Neural progenitor cell (in vitro differentiated cells): Measurements from ENCODE around the gene SRGAP3. TPM values are rescaled to one million over a fixed set of nuclear protein-coding genes. Genes with fewer than 3 reads are reported as not detected.

Source experiments
- DNase-seq: peaks from one replicate; pipeline ENCODE4 v3.0.0-alpha.2; 2016; ENCODE audit warnings: low spot score
- H2AFZ ChIP-seq: fragments of 200-600 bp; sonication (generic); replicated peaks from 2 replicates; pipeline ENCODE4 v1.6.1; 2016; ENCODE audit warnings: antibody characterized with exemption
- H3F3A ChIP-seq: fragments of 200-600 bp; sonication (generic); 2 replicates; pipeline ENCODE4 v1.6.1; 2016; ENCODE audit warnings: antibody characterized with exemption, low read depth
- H3K27ac ChIP-seq: fragments of 200-600 bp; sonication (generic); 2 replicates; pipeline ENCODE4 v1.5.1; 2016; ENCODE audit warnings: mild to moderate bottlenecking
- H3K27me3 ChIP-seq: fragments of 200-600 bp; sonication (generic); 2 replicates; pipeline ENCODE4 v1.6.1; 2016; ENCODE audit warnings: mild to moderate bottlenecking, moderate library complexity
- H3K36me3 ChIP-seq: fragments of 200-600 bp; sonication (generic); 2 replicates; pipeline ENCODE4 v1.5.1; 2016
- H3K4me1 ChIP-seq: fragments of 200-600 bp; sonication (generic); 2 replicates; pipeline ENCODE4 v1.6.1; 2016; ENCODE audit warnings: mixed run types
- H3K4me2 ChIP-seq: fragments of 200-600 bp; sonication (generic); 2 replicates; pipeline ENCODE4 v1.6.1; 2016
- H3K4me3 ChIP-seq: fragments of 200-600 bp; sonication (generic); 2 replicates; pipeline ENCODE4 v1.5.1; 2016
- H3K79me2 ChIP-seq: fragments of 200-600 bp; sonication (generic); 2 replicates; pipeline ENCODE4 v1.6.1; 2016; ENCODE audit warnings: low read depth
- H3K9ac ChIP-seq: fragments of 200-600 bp; sonication (generic); 2 replicates; pipeline ENCODE4 v1.6.1; 2016
- H3K9me3 ChIP-seq: fragments of 200-600 bp; sonication (generic); 2 replicates; pipeline ENCODE4 v1.5.1; 2016; ENCODE audit warnings: low read depth
- H4K20me1 ChIP-seq: fragments of 200-600 bp; sonication (generic); 2 replicates; pipeline ENCODE4 v1.6.1; 2016; ENCODE audit warnings: low read depth
- H3K27ac Mint-ChIP-seq: 3 replicates; pipeline ENCODE4 v1.8.0; 2021; ENCODE audit warnings: mixed read lengths
- H3K27me3 Mint-ChIP-seq: 2 replicates; pipeline ENCODE4 v1.8.0; 2022; ENCODE audit warnings: low read depth, mild to moderate bottlenecking, inconsistent platforms, moderate library complexity, mixed read lengths; ENCODE audit not compliant: insufficient read depth
- H3K36me3 Mint-ChIP-seq: 3 replicates; pipeline ENCODE4 v1.8.0; 2021; ENCODE audit warnings: mixed read lengths
- H3K4me1 Mint-ChIP-seq: 3 replicates; pipeline ENCODE4 v1.8.0; 2021; ENCODE audit warnings: mixed read lengths
- H3K4me3 Mint-ChIP-seq: 3 replicates; pipeline ENCODE4 v1.8.0; 2021; ENCODE audit warnings: mild to moderate bottlenecking, moderate library complexity, mixed read lengths
- H3K9me3 Mint-ChIP-seq: 3 replicates; pipeline ENCODE4 v1.8.0; 2020; ENCODE audit warnings: mixed read lengths
- CTCF ChIP-seq: fragments of 200-600 bp; sonication (generic); IDR thresholded peaks from 2 replicates; pipeline ENCODE4 v1.5.1; 2017; ENCODE audit warnings: antibody characterized with exemption, mild to moderate bottlenecking
- EZH2 ChIP-seq: fragments of 200-600 bp; sonication (generic); IDR thresholded peaks from 2 replicates; pipeline ENCODE4 v1.6.1; 2017; ENCODE audit warnings: antibody characterized with exemption, mild to moderate bottlenecking, moderate library complexity
- EZH2phosphoT487 ChIP-seq: fragments of 200-600 bp; sonication (generic); IDR thresholded peaks from 2 replicates; pipeline ENCODE4 v1.6.1; 2017; ENCODE audit warnings: antibody characterized with exemption
- total RNA-seq: library from RNA; depleted of rRNA; stranded (reverse); fragments of >200 nt; gene quantifications from 2 replicates; pipeline ENCODE4 v1.2.3, GENCODE V29; 2015; ENCODE audit warnings: low replicate concordance

SRGAP3 gene
- total RNA-seq, 1 donor from 2014 or later = 59.3 TPM

GRCh38 chr3:9075762-9076161, 173.7 kb downstream of the SRGAP3 start:
- Mint-ChIP-seq H3K36me3 (peaks cover 27% of the 10 kb centered on the region), H3K9me3 (peaks cover 8% of the 10 kb centered on the region), H3K27ac (no peak overlapping the region), H3K4me1 (peaks cover 43% of the 10 kb centered on the region), H3K4me3 (no peak overlapping the region), H3K27me3 (peaks cover 2% of the 10 kb centered on the region)
- no peak overlapping the region for H3K4me2 ChIP-seq
- H3K36me3 ChIP-seq = no peaks in the 10 kb centered on the region
- H4K20me1 ChIP-seq = no peaks in the 10 kb centered on the region
- no peak overlapping the region for H3K9ac ChIP-seq
- no peaks in the 10 kb centered on the region for H3F3A ChIP-seq
- no peaks in the 10 kb centered on the region for H3K27me3 ChIP-seq
- DNase-seq = no peak
- no peak overlapping the region for H3K4me3 ChIP-seq
- no peaks in the 10 kb centered on the region for H3K79me2 ChIP-seq
- no peak for TF ChIP-seq EZH2phosphoT487
- TF ChIP-seq CTCF = no peak
- TF ChIP-seq EZH2 = no peak
- no peak overlapping the region for H2AFZ ChIP-seq
- H3K4me1 ChIP-seq = peaks cover 21% of the 10 kb centered on the region
- H3K27ac ChIP-seq = no peak overlapping the region
- H3K9me3 ChIP-seq = no peaks in the 10 kb centered on the region

GRCh38 chr3:9074079-9074478, 175.4 kb downstream of the SRGAP3 start:
- Histone ChIP-seq H3K79me2 (no peaks in the 10 kb centered on the region), H3K4me1 (peaks cover 20% of the 10 kb centered on the region), H3K9me3 (no peaks in the 10 kb centered on the region), H3K36me3 (no peaks in the 10 kb centered on the region), H2AFZ (no peak overlapping the region), H3K4me2 (no peak overlapping the region), H3F3A (no peaks in the 10 kb centered on the region), H3K4me3 (no peak overlapping the region), H3K27ac (no peak overlapping the region), H3K9ac (no peak overlapping the region), H4K20me1 (no peaks in the 10 kb centered on the region), H3K27me3 (no peaks in the 10 kb centered on the region)
- Mint-ChIP-seq H3K9me3 (no peaks in the 10 kb centered on the region), H3K4me3 (no peak overlapping the region), H3K4me1 (peaks cover 33% of the 10 kb centered on the region), H3K36me3 (peaks cover 16% of the 10 kb centered on the region), H3K27ac (no peak overlapping the region), H3K27me3 (peaks cover 2% of the 10 kb centered on the region)
- no peak for DNase-seq
- TF ChIP-seq EZH2phosphoT487 (no peak), CTCF (no peak), EZH2 (no peak)

- H3K27ac ChIP-seq = no peak overlapping the region
- TF ChIP-seq EZH2 (no peak), EZH2phosphoT487 (no peak), CTCF (no peak)
- H3K27ac Mint-ChIP-seq = no peak overlapping the region
These were observed 176.8 kb downstream of the SRGAP3 start for GRCh38 chr3:9072667-9073009.

More at GRCh38 chr3:9072667-9073009, 176.8 kb downstream of the SRGAP3 start:
- Mint-ChIP-seq H3K4me1 (peaks cover 19% of the 10 kb centered on the region), H3K27me3 (peaks cover 2% of the 10 kb centered on the region), H3K36me3 (peaks cover 6% of the 10 kb centered on the region), H3K9me3 (no peaks in the 10 kb centered on the region), H3K4me3 (no peak overlapping the region)
- H3K36me3 ChIP-seq = no peaks in the 10 kb centered on the region
- no peak overlapping the region for H3K9ac ChIP-seq
- H3K4me2 ChIP-seq = no peak overlapping the region
- no peaks in the 10 kb centered on the region for H3K79me2 ChIP-seq
- no peak overlapping the region for H2AFZ ChIP-seq
- DNase-seq = no peak
- H3F3A ChIP-seq = no peaks in the 10 kb centered on the region
- H3K4me3 ChIP-seq = no peak overlapping the region
- no peaks in the 10 kb centered on the region for H3K9me3 ChIP-seq
- peaks cover 12% of the 10 kb centered on the region for H3K4me1 ChIP-seq
- no peaks in the 10 kb centered on the region for H3K27me3 ChIP-seq
- H4K20me1 ChIP-seq = no peaks in the 10 kb centered on the region
